GM21619 (cell line): ENCODE results near the gene GAS2.

Experiments used
- ATAC-seq: cut with Tn5 transposase; IDR thresholded peaks from one replicate; pipeline ENCODE4 v1.9.1; 2021; ENCODE audit not compliant: unreplicated experiment

The GAS2 gene

GRCh38 chr11:22671751-22672150, 5.3 kb downstream of the GAS2 start:
- no peak for ATAC-seq

GRCh38 chr11:22674470-22675439, 8.3 kb downstream of the GAS2 start:
- no peak for ATAC-seq

- no peak for ATAC-seq
Measured at GRCh38 chr11:22677153-22677903, 10.9 kb downstream of the GAS2 start.

GRCh38 chr11:22680628-22681027, 14.2 kb downstream of the GAS2 start:
- no peak for ATAC-seq

GRCh38 chr11:22681281-22681812, 14.9 kb downstream of the GAS2 start:
- no peak for ATAC-seq

GRCh38 chr11:22684082-22684481, 17.7 kb downstream of the GAS2 start:
- no peak for ATAC-seq

GRCh38 chr11:22685111-22685510, 18.7 kb downstream of the GAS2 start:
- no peak for ATAC-seq

- ATAC-seq, result no peak
Measured at GRCh38 chr11:22688914-22689313, 22.5 kb downstream of the GAS2 start.

GRCh38 chr11:22690257-22690656, 23.8 kb downstream of the GAS2 start:
- ATAC-seq, result no peak

- ATAC-seq, result no peak
Measured at GRCh38 chr11:22690871-22691270, 24.5 kb downstream of the GAS2 start.

GRCh38 chr11:22699388-22699787, 33.0 kb downstream of the GAS2 start:
- no peak for ATAC-seq

GRCh38 chr11:22702031-22702430, 35.6 kb downstream of the GAS2 start:
- no peak for ATAC-seq

GRCh38 chr11:22703040-22703439, 36.6 kb downstream of the GAS2 start:
- no peak for ATAC-seq

GRCh38 chr11:22703591-22703990, 37.2 kb downstream of the GAS2 start:
- no peak for ATAC-seq

GRCh38 chr11:22707119-22707899, 40.9 kb downstream of the GAS2 start:
- ATAC-seq, result no peak

GRCh38 chr11:22711071-22711770, 44.8 kb downstream of the GAS2 start:
- no peak for ATAC-seq

GRCh38 chr11:22711880-22712279, 45.5 kb downstream of the GAS2 start:
- no peak for ATAC-seq

- no peak for ATAC-seq
Measured at GRCh38 chr11:22713336-22713735, 46.9 kb downstream of the GAS2 start.

- no peak for ATAC-seq
Measured at GRCh38 chr11:22715971-22716370, 49.6 kb downstream of the GAS2 start.

- no peak for ATAC-seq
Measured at GRCh38 chr11:22720457-22720856, 54.0 kb downstream of the GAS2 start.
